KOPT-K1 (cell line): ENCODE data around the gene CBLN3.

ENCODE experiments used
- H3K27ac ChIP-seq: fragments of 200-600 bp; sonication (generic); 2 replicates; pipeline ENCODE4 v1.5.1; 2016; ENCODE audit warnings: antibody characterized with exemption, mild to moderate bottlenecking, low read depth, low read length; ENCODE audit not compliant: poor library complexity, severe bottlenecking
- H3K36me3 ChIP-seq: fragments of 200-600 bp; sonication (generic); 2 replicates; pipeline ENCODE4 v1.5.1; 2017; ENCODE audit warnings: antibody characterized with exemption, mild to moderate bottlenecking, low read length, moderate library complexity; ENCODE audit not compliant: insufficient read depth
- H3K9me3 ChIP-seq: fragments of 200-600 bp; sonication (generic); 2 replicates; pipeline ENCODE4 v1.5.1; 2017; ENCODE audit warnings: antibody characterized with exemption, low read length, mild to moderate bottlenecking; ENCODE audit not compliant: insufficient read depth, poor library complexity, severe bottlenecking

The CBLN3 gene

GRCh38 chr14:24434036-24434435, 4.6 kb upstream of the CBLN3 start:
- Histone ChIP-seq H3K36me3 (peaks cover 53% of the 10 kb centered on the region), H3K27ac (no peak overlapping the region), H3K9me3 (no peaks in the 10 kb centered on the region)

- H3K36me3 ChIP-seq: peaks cover 39% of the 10 kb centered on the region
- no peaks in the 10 kb centered on the region for H3K9me3 ChIP-seq
- H3K27ac ChIP-seq: no peak overlapping the region
These were observed 3.0 kb upstream of the CBLN3 start for GRCh38 chr14:24432259-24433131.

GRCh38 chr14:24431569-24432258, 2.2 kb upstream of the CBLN3 start:
- H3K36me3 ChIP-seq: peaks cover 33% of the 10 kb centered on the region
- no peak overlapping the region for H3K27ac ChIP-seq
- H3K9me3 ChIP-seq: no peaks in the 10 kb centered on the region

GRCh38 chr14:24430682-24431568, 1.5 kb upstream of the CBLN3 start:
- Histone ChIP-seq H3K9me3 (no peaks in the 10 kb centered on the region), H3K36me3 (peaks cover 25% of the 10 kb centered on the region), H3K27ac (peak overlapping the region; percentile 66)

GRCh38 chr14:24430143-24430681, 744 bp upstream of the CBLN3 start:
- peak overlapping the region; percentile 66 for H3K27ac ChIP-seq
- H3K36me3 ChIP-seq: peaks cover 24% of the 10 kb centered on the region
- no peaks in the 10 kb centered on the region for H3K9me3 ChIP-seq

GRCh38 chr14:24428628-24429394, 657 bp downstream of the CBLN3 start:
- Histone ChIP-seq H3K9me3 (no peaks in the 10 kb centered on the region), H3K27ac (no peak overlapping the region), H3K36me3 (peaks cover 18% of the 10 kb centered on the region)

- H3K27ac ChIP-seq: no peak overlapping the region
- H3K9me3 ChIP-seq: no peaks in the 10 kb centered on the region
- H3K36me3 ChIP-seq: peaks cover 9% of the 10 kb centered on the region
These were observed 1.6 kb downstream of the CBLN3 start for GRCh38 chr14:24427537-24428508.

GRCh38 chr14:24426912-24427536, 2.4 kb downstream of the CBLN3 start:
- no peak overlapping the region for H3K27ac ChIP-seq
- H3K36me3 ChIP-seq: peaks cover 1% of the 10 kb centered on the region; the same call in 1 of the 2 replicates
- no peaks in the 10 kb centered on the region for H3K9me3 ChIP-seq

GRCh38 chr14:24426150-24426911, 3.1 kb downstream of the CBLN3 start:
- H3K36me3 ChIP-seq: no peaks in the 10 kb centered on the region
- no peaks in the 10 kb centered on the region for H3K9me3 ChIP-seq
- no peak overlapping the region for H3K27ac ChIP-seq

- Histone ChIP-seq H3K27ac (no peak overlapping the region), H3K36me3 (no peaks in the 10 kb centered on the region), H3K9me3 (no peaks in the 10 kb centered on the region)
These were observed 3.8 kb downstream of the CBLN3 start for GRCh38 chr14:24425704-24426103.

GRCh38 chr14:24422694-24423601, 6.5 kb downstream of the CBLN3 start:
- H3K27ac ChIP-seq: no peak overlapping the region
- no peaks in the 10 kb centered on the region for H3K9me3 ChIP-seq
- H3K36me3 ChIP-seq: no peaks in the 10 kb centered on the region

- Histone ChIP-seq H3K27ac (no peak overlapping the region), H3K36me3 (no peaks in the 10 kb centered on the region), H3K9me3 (no peaks in the 10 kb centered on the region)
These were observed 7.2 kb downstream of the CBLN3 start for GRCh38 chr14:24422261-24422660.
